AG08395 (cell line): ENCODE data around the gene RGS3.

ENCODE experiments used
- DNase-seq: peaks from one replicate; pipeline ENCODE4 v3.0.0; 2012; ENCODE audit warnings: mixed read lengths, low spot score

The RGS3 gene

DNA sequence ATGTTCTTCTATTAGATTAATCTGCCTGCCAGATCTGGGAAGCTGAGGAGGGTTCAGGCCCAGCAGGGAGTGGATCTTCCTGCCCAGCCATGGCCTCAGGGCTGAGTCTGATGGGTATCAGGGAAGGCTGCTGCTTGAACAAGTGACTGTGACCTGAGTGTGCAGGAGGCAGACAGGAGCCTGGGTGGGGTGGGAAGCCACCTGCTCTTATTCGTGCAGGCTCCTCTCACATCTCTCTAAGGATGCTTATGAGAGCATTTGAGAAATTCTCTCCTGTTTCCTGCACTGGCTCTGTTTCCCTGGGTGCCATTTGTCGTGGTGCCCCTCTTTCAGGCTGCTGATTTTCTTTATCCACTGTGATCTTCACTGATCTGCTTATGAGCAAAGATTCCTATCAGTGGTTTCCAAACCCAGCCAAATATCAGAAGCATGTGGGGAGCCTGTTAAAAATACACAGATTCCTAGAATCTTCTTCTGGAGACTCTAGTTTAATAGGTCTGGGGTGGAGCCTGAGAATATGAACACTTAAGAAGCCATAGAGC, 2.1 kb downstream of the RGS3 start:
- DNase-seq = no peak

DNA sequence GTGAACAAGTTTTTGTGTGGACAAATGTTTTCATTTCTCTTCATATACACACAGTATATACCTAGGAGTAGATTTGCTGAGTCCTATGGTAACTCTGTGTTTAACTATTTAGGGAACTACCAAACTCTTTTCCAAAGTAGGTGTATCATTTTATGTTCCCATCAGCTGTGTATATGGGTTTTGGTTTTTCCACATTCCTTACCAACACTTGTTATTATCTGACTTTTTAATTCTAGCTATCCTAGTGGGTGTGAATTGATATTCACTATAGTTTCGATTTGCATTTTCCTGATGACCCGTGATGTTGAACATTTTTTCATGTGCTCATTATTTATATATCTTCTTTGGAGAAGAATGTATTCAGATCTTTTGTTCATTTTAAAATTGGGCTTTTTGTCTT, 3.7 kb downstream of the RGS3 start:
- DNase-seq = no peak

DNA sequence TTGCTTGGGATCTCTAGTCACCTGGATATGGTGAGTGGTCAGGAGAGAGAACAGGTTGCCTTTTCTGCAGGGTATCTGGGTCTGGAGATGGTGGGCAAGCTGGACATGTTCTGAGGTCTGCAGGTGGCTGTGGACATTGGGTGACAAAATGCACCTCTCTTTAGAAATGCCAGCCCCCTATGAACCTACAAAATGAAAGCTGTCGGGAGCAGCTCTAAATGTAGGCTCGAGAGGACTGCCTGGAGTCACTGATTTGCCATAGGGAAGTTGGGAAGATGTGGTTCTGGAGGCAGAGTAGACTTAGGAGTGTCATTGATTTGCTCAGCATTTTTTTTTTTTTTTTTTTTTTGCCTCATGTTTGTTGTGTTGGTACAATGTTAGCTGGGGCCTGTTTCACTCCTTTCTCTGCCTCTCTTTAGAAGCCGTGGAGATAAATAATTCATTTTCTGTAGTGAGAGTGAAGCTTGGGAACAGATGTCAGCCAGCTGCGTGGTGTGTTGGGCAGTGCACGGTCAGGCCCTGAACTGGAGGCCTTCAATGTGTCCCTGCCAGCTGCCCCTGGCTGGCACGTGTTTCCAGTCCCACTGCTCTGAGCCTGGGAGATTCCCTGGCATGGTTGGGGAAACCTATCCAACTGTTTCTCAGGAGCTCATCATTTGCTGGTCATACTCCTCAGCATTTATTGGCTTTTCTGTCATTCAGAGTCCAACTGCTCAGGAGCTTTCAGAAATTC, 5.4 kb downstream of the RGS3 start:
- no peak for DNase-seq

DNA sequence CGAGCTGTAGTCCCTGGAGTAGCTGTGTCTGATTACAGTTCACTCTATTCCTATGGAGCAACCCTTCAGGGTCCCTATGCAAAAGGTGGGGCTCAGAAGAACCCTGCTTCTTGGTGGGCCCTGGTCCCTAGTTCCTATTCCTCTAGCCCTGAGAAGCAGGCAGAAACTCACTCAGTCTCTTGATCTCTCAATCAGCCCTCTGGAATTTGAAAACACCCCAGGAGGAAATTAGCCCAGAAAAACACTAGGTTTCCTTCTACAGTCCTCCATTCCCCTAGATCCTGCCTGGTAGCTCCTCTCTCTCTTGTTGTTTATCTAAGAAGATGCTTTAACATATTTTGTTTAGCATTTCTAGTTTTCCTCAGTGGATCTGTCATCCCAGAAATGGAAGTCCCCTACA, 7.6 kb downstream of the RGS3 start:
- DNase-seq = no peak

DNA sequence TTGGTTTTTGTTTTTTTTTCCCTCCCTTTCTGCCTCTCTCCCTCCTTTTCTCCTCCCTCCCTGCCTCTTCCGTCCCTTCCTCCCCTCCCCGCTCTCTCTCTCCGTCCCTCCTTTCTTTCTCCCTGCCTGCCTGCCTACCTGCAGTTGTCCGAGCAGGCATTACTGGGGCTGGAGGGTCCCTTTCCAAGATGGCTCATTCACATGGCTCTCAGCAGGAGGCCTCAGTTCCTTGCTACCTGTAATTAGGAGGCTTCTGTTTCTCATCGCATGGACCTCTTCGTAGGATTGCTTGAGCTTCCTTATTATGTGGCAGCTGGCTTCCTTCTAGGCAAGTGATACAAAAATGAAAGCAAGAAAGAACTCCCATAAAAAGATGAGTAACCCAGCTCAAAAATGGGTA, 8.0 kb downstream of the RGS3 start:
- no peak for DNase-seq

DNA sequence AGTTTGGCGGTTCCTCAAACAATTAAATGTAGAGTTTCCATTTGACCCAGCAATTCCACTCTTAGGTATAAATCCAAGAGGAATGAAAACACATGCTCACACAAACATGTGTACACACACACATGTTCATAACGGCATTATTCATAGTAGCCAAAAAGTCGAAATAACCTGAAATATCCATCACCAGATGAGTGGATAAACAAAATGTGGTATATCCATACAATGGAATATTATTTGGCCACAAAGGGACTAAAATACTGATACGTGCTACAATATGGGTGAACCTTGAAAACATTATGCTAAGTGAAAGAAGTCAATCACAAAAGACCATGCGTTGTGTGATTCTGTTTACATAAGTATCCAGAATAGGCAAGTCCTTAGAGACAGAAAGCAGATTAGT, 8.7 kb downstream of the RGS3 start:
- DNase-seq = no peak

DNA sequence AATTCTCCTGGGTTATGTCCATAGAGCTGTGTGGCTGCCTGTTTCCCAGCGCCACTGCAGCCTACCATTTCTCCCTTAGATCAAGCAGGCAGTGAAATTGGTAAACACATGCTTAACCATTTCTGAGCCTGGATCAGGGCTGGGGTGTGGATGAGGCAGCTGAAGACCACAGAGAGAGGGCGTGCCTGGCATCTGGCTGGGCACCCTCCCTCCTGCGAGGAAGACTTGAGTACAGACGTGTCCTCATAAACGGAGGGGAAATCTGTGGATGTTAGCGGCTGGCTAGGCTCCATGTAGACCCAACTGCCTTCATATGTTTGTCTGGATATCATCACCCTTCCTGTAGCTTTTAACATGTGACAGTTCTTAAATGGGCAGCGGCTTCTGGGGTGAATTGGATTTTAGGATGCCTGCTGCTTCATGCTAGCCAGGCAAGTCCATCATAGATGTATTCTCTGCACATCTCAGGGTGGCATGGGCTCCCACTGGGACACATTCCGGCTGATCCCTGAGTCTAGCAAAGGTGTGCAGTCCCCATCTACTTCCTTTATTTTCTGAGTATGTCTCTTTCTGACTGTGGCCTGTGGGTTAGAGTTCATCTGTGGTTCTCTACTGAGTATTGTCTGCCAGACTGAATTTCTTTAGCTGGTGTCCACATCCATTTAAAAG, 11.0 kb downstream of the RGS3 start:
- no peak for DNase-seq

DNA sequence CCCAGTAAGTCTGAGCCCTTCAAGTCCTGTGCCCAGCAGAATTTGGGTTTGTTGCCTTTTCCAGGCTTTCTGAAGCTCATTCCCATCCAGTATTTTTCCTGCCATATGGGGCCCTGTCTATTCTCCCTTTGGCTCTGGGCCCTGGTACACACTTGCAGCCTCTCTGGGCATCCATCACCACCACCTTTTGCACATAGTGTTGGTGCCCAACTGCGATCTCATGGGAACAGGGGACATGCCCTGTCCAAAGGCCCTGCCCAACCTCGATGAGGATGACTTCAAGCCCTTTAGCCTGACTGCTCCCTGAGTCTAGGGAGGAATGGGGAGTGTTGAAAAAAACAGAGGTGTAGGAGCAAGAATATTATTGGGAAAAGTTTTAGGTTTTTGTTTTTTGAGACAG, 11.5 kb downstream of the RGS3 start:
- DNase-seq = no peak

DNA sequence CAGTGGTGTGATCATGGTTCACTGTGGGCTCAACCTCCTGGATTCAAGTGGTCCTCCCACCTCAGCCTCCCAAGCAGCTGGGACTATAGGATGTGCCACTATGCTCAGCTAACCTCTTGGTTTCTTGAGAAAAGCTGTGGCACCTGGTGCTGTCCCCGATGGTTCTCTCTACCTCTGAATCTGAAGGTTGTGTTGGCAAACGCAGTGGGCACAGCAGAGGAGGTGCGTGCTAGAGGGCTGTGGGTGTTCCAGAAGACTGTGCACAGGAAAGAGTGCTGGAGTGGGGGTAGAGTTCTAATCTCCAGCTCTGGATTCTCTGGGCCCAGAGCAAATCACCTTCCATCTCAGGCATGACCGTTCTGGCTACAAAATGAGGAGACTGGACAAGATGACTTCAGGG, 12.5 kb downstream of the RGS3 start:
- DNase-seq = no peak

DNA sequence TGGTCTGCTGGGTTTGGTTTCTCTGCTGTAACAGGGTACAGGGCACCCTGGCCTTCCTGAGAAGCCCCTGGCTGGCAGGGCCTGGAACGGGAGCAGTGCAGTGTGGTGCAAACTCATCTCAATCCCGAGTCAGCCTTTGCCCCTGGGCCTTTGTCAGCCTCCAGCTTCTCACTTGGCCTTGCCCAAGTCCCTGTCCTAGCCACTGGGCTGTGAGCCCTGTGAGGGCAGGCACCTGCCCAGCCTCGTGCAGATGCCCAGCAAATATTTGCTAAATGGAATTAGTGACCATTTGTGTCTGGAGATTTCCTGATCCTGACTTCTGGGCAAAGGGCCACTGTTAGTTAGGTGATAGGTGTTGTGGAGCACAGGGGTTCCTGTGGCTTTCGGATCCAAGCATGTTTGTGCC, 13.0 kb downstream of the RGS3 start:
- DNase-seq = no peak

DNA sequence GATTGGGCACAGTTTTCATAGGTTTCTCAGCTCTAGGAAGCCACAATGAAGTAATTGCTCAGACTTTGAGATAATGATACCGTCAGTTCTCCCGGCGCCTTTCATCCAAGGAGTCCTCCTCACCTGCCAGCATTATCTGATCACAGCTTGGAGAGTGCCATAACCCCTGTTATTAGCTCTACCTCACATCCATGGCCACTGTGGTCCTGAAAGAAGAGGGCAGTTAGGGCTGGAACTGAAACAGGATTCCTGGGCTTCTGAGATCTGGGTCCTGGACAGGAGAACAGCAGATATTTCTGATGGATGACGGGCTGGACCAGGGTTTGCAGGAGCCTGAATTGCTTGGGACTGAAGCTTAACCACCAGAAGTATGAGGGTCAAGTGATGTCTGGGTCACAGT, 13.5 kb downstream of the RGS3 start:
- DNase-seq = no peak

DNA sequence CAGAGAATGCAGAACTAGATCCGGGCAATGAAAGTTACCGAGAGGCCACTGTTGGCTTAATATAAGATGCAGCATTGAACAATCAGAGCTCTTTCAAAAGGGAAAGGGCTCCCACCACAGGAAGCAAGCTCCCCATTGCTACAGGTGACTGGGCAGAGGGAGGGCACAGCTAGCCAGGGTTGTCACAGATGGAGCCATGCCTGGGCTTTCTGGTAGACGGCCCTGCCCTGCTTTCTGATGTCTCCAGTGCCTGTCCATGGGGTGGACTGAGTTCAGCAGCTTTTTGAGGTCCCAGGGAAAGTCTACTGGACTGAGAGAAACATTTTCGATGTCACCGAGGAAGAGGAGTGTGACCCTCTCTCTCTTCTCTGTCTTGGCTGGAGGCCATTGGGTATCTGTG, 14.1 kb downstream of the RGS3 start:
- DNase-seq = no peak

DNA sequence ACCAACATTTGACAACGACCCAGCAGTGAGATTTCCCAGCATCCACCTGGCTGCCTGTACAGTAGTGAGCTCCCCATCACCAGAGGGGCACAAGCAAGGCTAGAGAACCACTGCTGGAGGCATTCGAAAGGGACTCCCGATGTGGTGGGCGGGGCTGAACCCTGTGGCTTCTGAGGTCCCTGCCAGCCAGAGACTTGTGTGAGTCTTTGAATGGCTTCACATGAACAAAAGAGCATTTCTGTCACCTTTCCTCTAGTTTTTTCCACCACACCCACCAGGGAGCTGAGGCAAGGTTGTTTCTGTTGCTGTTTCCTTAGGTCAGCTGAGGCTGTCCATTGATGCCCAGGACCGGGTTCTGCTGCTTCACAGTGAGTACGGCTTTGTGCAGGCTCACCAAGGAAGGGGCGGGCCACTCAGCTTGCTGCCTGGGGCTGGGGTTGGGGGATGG, 15.7 kb downstream of the RGS3 start:
- no peak for DNase-seq

DNA sequence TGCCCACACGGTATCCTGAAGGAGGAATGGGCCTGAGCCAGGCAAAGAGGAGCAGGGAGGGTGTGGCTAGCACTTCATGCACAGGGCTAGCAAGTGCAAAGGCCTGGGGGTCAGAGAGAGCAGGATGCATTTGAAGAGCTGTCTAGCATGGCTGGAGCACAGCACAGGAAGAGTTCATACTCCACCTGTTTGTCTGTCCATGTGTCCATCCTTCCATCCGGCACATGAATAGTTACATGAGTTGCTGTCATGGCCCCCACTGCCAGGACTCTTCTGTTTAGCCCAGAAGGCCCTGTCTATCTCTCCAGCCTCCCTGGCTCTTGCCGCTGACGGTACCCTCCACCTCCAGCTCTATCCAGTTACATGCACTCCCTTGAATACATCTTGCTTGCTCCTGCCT, 17.1 kb downstream of the RGS3 start:
- DNase-seq = no peak

DNA sequence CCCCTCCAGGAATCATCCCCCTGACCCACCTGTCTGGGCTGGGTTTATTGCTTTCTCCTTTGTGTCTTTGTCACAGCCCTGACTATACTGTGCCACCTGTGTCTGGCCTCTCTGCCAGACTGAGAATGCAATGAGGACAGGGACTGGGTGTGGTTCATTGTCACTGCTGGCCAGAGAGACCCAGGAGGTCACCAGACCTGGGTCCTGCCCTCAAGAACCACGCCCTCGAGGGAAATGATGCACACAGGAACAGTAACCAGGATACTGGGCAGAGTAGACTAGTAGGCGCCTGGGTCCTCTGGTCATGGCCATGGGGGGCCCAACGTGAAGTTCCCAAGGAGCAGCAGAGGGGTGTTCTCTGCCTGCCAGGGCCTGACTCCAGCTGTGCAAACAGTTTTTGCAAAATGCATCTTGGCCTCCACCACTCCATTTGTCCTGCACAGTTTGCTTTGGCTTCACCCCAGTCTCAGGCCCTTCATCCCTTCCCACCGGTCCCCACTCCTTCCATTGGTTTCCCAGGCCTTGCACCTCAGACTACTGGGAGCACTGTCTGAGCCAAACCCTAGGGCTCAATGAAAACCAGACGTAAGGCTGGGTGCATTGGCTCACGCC, 17.8 kb downstream of the RGS3 start:
- no peak for DNase-seq

DNA sequence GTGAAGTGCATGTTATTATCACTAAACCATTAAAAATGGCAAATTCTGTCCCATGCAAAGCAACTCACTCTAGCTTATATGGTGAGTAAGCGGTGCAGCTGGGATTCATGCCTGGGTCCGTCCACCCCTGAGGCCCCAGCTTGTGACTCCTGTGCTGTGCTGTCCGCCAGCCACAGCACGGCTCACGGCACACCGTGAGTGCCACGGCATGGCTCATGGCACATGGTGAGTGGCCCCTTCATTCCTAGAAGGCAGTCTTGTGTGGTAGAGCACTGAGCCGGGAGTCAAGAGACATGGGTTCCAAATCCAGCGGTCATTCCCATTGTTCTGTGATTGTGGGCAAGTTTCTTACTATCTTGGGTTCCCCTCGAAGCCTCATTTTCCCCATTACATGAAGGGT, 18.8 kb downstream of the RGS3 start:
- DNase-seq = no peak

DNA sequence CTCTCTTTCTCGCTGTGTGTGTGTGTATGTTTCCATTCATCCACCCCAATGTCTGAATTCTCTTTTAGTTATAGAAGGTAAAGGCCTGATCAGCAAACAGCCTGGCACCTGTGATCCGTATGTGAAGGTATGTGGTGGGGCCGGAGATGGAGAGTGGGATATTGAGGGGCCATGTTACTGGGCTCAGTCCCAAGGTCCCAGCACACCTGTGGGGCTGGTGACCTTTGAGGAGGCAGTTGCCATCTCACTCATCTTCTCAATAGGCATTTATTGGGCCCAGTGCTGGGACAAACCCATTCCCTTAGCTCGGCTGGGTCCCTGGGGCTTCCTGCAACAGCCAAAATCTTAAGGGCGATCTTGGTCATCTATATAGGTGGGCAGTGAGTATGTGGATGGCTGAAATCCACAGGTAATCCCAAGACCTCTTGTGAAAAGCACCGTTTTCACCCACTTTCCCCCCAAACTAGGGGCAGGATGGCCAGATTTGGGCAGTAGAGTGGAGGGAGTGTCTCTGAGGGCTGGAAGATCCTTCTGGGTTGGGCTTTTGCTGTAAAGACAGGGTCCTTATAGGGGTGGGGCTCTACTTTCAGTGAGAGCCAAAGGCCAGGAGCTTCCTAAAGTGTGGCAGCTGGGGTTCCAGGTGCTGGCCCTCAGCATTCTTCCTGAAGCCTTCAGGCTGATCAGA, 19.6 kb downstream of the RGS3 start:
- DNase-seq = no peak

DNA sequence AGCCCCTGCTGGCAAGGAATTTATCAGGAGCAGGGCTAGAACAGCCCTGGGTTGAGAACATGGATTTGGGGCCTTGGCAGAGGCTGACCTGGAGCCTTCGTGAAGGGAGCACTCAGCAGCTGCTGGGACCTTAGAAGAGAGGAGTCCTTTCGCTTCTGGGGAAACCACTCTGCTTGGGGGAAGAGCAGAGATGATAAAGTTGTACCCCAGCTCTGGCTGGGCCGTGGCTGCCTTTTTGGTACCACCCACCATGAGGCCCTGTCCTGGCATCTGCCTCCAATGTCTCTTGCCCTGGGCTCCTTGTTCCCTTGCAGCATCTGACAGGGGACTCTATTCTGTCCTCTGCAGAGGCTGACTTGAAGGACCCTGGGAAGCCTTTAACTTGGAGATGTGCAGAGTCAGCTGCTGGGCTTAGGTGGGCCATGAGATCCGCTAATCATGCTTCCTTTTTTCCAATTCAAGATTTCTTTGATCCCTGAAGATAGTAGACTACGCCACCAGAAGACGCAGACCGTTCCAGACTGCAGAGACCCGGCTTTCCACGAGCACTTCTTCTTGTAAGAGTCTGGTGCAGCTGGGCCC, 20.2 kb downstream of the RGS3 start:
- no peak for DNase-seq

DNA sequence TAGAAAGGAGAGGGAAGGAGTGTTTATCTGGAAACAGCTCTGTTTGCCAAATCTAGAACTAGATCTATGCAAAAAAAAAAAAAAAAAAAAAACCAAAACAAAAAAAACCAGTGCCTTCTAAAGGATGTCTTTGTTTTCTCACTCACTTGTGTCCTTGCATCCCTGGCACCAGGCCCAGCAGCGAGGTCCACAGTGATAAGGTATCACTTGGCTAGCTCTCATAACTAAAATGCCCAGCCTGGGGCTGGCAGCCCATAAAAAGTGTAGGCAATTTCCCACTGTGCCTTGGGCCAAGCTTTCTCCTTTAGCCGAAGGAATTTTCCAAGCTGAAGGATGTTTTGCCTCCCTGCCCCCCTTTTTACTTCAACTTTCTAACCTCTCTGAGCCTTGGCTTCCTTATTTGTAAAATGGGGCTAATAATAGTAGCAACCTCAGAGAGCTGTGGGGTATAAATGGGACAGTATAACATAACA, 20.8 kb downstream of the RGS3 start:
- DNase-seq = no peak

DNA sequence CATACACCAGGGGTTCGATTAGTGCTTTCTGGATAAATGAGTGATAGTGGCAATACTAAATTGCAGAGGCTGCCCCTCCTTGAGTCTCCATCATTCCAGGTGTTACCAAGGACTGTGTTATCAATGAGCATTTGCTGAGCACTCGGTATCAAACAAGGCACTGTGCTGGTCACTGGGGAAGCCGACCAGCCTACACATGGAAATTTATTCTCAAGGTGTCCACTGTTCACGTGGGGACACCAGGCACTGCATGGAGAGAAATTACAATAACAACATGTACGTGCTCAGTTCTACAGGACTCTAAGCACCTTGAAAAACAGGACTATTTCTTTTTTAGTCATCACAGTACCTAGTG, 22.2 kb downstream of the RGS3 start:
- no peak for DNase-seq

DNA sequence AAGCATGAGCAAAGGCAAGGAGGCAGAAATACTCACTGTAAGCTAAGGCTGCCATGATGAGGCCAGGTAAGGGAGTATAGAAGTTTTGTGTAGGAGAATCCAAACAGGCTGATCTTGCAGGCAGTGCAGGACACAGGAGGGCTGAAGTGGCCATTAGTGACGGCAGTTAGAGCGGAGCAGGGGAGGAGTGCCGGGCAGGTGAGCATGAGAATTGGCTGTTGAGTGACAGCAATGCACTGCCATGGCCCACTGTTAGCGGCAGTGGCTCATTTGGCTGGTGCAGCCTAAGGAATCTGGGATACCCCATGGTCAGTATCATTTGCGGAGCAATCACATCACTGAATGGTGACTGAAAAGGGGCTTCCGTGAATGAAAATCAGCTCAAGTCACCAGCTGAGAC, 22.8 kb downstream of the RGS3 start:
- no peak for DNase-seq

DNA sequence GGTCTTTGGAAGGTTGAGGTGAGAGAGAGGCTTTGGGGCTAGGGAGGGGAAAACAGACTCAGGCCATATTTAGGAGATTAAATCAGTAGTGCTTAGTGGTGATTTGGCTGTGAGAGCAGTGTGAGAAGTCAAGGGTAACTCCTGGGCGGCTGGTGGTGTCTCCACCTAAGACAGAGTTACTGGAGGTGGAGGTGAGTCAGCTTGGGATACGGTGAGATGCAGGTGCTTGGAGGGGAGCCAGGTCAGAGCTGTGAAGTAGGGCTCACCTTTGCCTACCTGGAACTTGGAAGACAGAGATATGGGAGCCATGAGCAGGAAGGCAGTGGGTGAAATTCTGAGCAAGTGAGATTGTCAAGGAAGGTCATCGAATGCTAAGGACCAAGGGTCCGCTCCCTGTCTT, 24.5 kb downstream of the RGS3 start:
- DNase-seq = no peak
